NCI-H2196 treated with DMSO at 0.1 percent for 48 hours (cell line): Measurements from ENCODE around the gene GRB7.
A peak's percentile ranks its signal among the peaks of the same experiment; 100 is the strongest.
"Not testable (repeated sequence)": the region's sequence is repeated elsewhere in the genome, so short reads cannot be mapped to it uniquely, and the experiment has no call there.

Experiments used
- DNase-seq: peaks from one replicate; lab custom pipeline; 2025; ENCODE audit not compliant: unreplicated experiment; lab: John Stamatoyannopoulos, UW

Gene GRB7

DNA sequence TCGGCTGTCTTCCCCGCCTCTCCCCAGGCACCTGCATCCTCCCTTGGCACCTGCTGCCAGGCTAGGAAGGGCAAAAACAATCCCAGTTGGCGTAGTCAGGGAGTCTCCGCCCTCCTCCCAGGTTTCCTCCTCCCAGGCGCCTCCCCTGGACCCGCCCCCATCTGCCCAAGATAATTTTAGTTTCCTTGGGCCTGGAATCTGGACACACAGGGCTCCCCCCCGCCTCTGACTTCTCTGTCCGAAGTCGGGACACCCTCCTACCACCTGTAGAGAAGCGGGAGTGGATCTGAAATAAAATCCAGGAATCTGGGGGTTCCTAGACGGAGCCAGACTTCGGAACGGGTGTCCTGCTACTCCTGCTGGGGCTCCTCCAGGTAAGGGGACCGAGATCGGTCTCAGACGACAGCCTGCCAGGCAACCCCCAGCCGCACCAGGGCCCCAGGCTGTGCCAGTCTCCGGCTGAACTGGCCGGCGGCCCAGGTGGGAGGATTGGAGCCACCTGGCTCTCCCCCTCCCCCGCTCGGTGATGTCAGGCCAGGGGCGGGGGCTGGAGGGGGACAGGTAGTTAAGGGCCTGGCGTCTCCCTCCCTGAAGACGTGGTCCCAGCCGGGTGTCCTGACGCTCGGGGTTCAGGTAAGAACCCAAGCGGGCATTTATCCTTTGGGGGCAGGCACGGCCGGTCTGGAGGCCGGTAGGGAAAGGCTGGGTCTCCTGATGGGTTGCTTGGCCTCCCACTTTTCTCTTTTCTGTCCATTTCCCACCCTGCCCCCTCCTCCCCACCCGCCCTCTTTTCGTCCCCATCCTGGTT lies at the start of gene GRB7:
TSS of gene GRB7 (plus strand) at position 179 of the 808 bp plus-strand sequence. CDS start 4,364 bp downstream, outside the sequence.
- peak; percentile 50 for DNase-seq

DNA sequence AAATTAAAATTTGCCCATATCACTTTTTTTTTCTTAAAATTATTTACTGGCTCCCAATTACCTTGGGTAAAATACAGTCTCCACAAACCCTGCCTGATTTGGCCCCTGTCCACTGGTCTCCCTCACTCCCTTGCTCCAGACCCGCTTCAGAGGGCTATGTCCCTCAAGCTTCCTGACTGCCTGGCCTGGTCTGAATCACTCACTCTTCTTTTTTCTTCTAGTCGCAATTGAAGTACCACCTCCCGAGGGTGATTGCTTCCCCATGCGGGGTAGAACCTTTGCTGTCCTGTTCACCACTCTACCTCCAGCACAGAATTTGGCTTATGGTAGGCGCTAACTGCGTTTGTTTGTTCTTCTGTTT lies 49.3 kb upstream of the GRB7 start:
- no peak for DNase-seq

DNA sequence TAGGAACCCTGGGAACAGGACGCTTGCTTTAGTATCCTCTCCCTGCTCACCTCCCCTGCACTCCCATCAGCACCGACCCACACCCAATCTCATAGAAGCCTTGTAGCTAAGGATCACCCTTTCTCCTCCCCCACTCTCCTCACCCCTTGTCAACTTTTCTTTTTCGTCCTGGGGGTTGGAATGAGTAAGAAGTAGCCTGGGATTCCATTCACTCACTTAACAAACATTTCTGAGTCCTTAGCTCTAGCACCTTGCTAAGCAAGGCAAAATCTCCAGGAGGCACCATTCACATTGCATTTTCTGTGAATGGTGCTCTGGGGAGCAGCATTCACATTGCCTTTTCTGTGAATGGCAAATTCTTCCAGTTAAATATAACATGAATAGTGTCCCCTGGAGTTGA lies 48.8 kb upstream of the GRB7 start:
- DNase-seq, result no peak

DNA sequence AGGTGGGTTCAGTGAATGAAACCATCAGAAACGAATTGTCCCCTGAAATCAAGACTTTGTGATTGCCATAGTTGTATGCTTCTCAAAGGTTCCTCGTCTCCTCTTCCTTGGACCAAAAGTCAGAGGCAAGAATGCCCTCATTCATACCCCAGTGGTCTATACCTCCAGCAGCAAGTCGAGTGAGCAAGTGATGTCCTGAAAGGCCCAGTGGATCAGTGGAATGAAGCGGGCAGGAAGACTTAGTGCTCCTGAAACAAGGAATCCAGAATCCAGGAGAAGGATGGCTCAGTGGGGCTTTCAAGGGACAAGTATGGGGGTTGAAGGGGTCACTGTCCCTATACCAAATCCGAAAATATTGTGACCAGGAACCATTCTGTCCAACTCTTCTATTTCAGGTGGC lies 43.1 kb upstream of the GRB7 start:
- DNase-seq, result no peak

DNA sequence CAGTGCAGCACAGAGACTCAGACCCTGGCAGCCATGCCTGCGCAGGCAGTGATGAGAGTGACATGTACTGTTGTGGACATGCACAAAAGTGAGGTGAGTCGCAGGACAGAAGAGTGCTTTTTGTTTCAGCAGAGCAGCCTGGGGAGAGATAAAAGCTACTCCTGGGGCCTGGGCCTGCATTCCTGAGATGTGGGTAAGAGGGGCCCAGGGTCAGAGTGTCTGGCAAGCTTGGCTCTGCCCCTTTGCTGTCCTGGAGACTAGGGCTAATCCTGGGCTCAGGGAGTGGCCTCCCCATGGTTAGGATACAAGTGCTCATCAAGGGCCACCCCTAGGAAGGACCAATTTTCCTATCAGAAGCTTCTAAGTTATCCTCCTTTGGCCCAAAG lies 42.7 kb upstream of the GRB7 start:
- no peak for DNase-seq

DNA sequence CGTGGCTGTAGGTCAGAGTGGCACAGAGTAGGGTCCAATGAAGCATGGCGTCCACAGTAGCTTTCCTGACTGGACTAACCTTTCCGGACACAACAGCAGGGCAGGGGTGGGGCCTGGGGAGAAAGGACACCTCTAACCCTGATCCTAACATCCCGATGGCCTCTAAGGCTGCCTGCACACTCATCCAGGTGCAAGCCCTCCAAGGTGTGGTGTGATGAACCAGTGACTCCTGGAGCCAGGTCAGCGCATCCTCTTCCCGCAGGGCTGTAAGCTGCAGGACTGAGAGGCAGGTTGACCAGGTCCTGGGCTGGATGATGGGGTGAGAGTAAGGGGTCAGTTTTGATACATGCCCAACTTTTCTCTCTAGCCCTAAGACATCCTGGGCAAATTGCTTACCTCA lies 41.0 kb upstream of the GRB7 start:
- no peak for DNase-seq

DNA sequence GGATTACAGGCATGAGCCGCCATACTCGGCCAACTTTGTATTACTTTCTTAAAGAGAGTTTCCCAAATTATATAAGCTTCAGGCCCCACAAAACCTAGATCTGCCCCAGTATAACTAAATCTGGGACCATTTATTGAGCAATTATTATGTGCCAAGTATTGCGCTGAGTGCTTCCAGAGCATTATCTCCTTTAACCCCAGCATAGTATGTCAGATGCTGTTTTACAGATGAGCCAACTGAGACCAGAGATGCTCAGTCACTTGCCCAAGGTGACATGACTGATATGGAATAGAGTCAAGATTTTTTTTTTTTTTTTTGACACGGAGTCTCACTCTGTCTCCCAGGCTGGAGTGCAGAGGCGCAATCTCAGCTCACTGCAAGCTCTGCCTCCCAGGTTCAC lies 39.8 kb upstream of the GRB7 start:
- DNase-seq, result no peak

DNA sequence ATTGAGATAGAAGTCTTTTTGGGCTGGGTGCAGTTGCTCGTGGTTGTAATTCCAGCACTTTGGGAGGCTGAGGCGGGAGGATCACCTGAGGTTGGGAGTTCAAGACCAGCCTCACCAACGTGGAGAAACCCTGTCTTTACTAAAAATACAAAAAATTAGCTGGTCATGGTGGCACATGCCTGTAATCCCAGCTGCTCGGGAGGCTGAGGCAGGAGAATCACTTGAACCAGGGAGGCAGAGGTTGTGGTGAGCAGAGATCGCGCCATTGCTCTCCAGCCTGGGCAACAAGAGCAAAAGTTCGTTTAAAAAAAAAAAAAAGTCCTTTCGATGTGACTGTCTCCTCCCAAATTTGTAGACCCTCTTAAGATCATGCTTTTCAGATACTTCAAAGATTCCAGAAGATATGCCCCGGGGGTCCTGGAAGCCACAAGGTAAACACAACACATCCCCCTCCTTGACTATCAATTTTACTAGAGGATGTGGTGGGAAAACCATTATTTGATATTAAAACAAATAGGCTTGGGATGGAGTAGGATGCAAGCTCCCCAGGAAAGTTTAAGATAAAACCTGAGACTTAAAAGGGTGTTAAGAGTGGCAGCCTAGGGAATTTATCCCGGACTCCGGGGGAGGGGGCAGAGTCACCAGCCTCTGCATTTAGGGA lies 38.5 kb upstream of the GRB7 start:
- DNase-seq, result not testable (repeated sequence)

DNA sequence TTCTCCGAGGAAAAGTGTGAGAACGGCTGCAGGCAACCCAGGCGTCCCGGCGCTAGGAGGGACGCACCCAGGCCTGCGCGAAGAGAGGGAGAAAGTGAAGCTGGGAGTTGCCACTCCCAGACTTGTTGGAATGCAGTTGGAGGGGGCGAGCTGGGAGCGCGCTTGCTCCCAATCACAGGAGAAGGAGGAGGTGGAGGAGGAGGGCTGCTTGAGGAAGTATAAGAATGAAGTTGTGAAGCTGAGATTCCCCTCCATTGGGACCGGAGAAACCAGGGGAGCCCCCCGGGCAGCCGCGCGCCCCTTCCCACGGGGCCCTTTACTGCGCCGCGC lies 38.0 kb upstream of the GRB7 start, which contains the start of gene ERBB2:
TSS of gene ERBB2 (plus strand) at position 247 of the 330 bp plus-strand sequence. CDS start 175 bp downstream, outside the sequence.
- no peak for DNase-seq

DNA sequence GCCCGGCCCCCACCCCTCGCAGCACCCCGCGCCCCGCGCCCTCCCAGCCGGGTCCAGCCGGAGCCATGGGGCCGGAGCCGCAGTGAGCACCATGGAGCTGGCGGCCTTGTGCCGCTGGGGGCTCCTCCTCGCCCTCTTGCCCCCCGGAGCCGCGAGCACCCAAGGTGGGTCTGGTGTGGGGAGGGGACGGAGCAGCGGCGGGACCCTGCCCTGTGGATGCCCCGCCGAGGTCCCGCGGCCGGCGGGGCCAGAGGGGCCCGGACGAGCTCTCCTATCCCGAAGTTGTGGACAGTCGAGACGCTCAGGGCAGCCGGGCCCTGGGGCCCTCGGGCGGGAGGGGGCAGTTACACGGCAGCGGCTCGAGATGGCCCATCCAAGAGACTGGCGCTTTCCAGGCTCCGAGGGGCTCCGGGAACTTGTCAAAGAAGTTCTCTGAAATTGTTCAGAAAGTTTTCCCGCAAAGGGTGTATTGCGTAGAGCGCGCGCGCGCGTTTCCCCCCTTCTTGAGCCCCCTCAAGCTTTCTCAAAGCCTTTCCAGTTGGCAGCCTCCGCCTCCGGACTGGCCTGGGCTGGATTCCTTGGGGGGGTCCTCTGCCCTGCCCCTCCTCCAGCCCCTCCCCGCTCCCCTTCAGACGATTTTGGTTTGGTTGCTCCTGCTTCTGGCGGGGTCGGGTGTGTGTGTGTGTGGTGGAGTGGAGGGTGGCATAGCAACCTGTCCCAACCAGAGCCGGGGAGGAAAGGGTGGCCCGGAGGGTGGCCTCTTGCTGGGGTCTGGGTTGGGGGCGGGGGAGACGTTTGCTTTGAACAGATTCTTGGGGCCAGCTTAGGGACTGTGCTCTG lies 37.4 kb upstream of the GRB7 start:
- no peak for DNase-seq

DNA sequence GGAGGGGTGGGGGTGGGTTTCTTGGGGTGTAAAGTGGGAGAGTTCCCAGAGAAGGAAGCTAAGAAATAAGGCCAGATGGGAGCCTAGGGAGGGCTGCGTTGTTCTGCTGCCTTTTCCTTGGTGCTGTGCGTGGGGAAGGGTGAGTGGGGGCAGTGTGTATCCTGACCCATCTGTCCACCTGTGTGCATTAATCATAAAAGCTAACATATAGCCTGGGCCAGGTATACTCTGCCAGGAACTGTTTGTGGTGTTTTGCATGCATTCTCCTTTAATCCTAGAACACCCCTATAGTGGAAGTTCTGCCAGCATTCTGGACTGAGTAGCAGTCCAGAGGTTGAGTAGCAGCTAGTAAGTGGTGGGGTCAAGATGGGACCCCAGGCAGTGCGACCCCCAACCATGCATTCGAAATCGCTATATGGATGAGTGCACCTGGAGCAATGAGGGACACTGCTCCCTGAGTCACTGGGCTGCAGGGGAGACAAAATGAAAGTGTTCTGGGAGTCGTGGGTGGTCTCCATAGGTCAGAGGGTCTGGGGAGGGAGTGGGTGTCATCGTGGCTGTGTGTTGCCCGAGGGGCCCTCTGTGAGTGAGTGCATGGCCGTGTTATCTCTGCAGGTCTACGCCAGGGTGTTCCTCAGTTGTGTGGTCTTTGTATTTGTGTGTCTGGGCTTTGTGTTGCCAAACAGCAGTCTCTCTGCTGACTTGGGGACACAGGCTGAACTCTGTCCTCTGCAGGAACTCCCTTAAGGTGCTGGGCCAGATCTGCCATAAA lies 36.5 kb upstream of the GRB7 start:
- no peak for DNase-seq

DNA sequence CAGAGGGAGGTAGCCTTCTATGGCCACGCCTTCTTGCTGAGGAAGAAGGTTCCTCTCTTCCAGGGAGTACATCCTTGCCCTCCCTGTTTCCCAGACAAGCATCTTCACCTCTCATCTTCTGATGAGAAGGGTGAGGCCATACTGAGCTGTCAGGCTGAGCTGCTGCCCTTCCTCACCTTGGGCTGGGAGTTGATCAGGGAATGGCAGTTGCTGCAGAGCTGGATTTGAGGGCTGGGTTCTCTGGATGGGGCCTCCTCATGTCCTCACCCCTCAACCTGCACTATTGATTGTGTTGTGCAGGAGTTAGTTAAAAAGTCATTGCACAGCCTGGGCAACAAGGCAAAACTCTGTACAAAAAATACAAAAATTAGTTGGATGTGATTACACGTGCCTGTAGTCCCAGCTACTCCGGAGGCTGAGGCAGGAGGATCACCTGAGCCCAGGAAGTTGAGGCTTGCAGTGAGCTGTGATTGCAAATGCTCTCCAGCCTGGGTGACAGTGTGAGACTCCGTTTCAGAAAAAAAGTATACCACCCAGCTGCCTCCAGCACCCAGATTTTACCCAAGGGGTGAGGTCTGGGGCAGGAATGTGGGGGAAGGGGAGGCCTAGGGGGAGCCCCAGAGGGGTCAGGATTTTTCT lies 35.8 kb upstream of the GRB7 start:
- DNase-seq, result no peak

DNA sequence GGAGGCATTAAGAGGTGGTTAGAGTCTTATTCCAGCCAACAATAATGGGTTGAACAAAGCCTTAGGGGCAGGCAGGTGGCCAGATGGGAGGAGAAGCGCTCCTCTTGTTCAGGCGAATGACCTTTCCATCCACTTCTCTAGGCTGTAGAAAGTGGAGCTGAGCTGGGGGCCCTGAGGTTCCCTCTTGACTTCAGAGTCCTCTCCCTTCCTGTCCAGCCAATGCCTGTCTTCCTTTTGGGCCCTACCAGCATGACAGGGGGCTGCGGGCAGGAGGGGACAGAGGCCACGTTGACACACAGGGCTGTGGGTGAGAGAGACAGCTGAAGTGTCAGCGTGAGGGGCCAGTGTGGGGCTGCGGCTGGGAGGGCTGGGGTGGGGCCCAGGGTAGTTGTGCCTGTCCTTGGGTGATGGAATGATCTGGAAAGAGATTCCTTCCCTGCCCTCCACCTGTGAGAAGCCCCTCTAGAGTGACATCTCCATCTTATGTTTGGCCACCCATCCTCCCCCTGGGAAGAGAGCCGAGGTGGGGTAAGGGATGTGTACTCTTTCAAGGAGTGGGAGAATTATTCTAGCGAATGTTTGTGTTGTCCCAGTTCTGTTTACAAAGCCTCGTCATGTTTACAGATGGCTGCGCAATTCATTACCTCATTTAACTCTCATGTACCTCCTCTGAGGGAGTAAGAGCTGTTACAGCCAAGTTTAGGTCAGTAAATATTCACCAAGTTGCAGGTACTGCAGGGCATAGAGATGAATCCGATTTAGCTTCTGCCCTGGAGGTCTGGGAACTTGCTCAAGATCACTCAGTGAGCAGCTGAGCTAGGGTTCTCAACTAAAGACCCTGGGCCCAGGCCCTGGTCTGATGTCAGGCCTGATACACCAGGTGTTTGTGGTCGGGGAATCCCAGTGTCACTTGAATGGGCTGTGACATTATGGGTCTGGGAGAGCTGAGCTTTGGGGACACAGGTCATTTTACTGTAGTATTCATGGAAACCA lies 34.5 kb upstream of the GRB7 start:
- peak; percentile 3 for DNase-seq

DNA sequence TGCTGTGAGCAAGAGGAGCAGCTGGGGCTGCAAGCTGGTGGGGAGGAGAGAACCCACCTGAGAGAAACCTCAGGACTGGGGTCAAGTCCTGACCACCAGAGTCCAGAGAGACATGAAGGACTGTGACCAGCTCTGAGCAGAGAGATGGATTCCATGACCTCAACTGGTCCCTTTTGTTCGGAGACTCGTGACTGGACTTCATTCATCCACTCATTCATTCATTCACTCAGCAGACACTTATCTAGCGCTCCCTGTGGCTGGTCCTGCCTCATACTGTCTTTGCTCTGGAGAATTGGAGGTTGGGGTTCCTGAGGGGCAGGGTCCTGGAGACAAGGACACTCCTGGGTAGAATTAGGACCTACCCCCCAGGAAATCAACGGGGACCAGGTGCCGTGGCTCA lies 33.8 kb upstream of the GRB7 start:
- no peak for DNase-seq

DNA sequence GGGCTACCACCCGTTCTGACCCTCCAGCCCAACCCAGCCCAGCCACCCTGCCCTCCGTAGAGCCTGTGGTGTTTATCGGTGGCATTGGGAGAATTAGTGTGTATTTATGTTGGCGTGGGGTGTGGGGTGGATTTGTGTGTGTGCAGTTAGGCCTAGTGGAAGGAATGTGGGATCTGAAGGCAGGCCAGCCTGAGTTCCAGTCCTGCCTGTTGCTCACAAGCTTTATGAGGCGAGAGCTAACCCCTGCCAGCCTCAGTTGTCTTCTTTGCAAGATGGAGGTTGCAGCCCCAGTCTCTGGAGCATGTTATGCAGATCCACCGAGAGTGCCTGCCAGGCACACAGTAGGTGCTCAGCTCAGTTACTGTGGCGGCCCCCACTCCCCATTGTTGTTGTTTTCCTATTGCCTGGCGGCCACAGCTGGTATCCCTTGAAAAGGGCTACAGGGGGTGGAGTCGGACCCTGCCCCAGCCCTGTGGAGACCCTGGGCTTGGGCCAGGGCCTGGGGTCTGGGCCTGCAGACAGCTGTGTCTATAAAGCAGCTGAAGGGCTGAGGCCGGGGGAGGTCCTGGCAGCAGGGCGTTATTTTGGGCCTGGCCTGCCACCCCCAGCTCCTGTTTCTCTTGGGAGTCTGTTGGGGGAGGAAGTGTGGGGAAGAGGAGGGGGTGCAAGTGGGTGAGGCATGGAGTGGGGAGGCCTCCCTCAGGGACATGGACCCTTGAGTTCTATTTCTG lies 32.8 kb upstream of the GRB7 start:
- no peak for DNase-seq

DNA sequence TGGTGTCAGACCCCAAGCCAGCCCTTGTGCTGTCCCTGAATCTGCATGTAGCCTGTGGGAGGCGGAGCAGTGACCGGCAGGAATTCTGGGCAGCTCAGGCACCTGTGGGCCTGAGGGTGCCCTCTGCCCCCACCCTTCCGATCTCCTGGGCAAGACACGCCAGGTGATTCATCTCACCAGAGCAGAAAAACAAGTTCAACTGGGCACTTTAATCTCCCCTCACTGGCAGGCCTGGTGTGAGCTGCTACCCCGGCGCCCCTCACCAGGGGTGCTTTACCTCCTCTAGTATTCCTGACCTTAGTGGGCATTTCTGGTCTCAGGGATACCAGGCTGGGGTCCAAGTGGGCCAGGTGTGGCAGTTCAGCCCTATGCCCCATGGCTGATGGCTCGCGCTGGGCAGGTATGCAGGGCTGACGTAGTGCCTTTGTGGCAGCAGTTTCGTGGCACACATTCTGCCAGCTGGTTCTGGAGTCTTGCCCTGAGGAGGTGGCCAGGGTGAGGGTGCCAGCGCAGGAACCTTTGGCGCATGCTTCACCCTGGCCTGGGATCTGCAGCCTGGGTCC lies 31.9 kb upstream of the GRB7 start:
- DNase-seq, result peak; percentile 17

DNA sequence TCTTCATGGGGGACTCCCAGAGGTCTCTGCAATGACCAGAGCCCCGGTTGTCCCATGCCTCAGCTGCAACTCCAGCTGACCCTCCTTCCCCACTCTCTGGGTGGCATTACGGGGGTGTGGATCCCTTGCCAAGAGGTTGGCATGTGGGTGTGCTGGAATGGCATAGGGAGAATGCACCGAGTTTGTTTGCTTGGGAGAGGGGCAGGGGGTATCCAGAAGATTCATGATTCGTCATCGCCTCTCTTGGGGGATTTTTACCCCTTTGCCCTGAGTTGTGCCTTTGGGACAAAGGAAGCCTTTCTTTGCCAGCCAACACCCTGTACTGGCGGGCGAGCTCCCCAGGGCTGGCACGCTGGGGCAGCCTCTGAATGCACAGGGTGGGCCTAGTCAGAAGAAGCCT lies 31.4 kb upstream of the GRB7 start:
- DNase-seq, result no peak

DNA sequence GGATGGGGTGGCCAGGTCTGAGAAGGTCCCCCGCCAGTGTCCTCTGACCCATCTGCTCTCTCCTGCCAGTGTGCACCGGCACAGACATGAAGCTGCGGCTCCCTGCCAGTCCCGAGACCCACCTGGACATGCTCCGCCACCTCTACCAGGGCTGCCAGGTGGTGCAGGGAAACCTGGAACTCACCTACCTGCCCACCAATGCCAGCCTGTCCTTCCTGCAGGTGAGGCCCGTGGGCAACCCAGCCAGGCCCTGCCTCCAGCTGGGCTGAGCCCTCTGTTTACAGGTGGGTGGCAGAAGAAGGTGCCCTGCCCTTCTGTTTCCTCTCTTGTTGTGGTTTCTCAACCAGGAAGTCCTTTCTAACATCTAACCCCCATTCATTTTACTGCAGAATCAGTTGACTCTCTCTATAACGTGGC lies 30.8 kb upstream of the GRB7 start:
- DNase-seq, result no peak
